Smooth muscle cell (in vitro differentiated cells): ENCODE data around the gene PROZ. TPM values are rescaled to one million over a fixed set of nuclear protein-coding genes. Genes with fewer than 3 reads are reported as not detected.

ENCODE experiments used
- DNase-seq: peaks from one replicate; lab custom pipeline; 2025; ENCODE audit not compliant: unreplicated experiment; lab: John Stamatoyannopoulos, UW
- H2AFZ ChIP-seq: fragments of 200-600 bp; sonication (generic); 2 replicates; pipeline ENCODE4 v1.6.0; 2016; ENCODE audit warnings: antibody characterized with exemption, low read depth, mild to moderate bottlenecking
- H3F3A ChIP-seq: fragments of 200-600 bp; sonication (generic); 2 replicates; pipeline ENCODE4 v1.6.0; 2017; ENCODE audit warnings: antibody characterized with exemption, low read depth
- H3K27ac ChIP-seq: fragments of 200-600 bp; sonication (generic); 2 replicates; pipeline ENCODE4 v1.5.1; 2016; ENCODE audit warnings: low read depth, mild to moderate bottlenecking
- H3K27me3 ChIP-seq: fragments of 200-600 bp; sonication (generic); 2 replicates; pipeline ENCODE4 v1.6.1; 2016; ENCODE audit warnings: low read depth, mild to moderate bottlenecking
- H3K36me3 ChIP-seq: fragments of 200-600 bp; sonication (generic); 2 replicates; pipeline ENCODE4 v1.5.1; 2016; ENCODE audit warnings: low read depth
- H3K4me1 ChIP-seq: fragments of 200-600 bp; sonication (generic); 2 replicates; pipeline ENCODE4 v1.5.1; 2016; ENCODE audit warnings: low read depth
- H3K4me2 ChIP-seq: fragments of 200-600 bp; sonication (generic); 2 replicates; pipeline ENCODE4 v1.6.0; 2016; ENCODE audit warnings: mild to moderate bottlenecking
- H3K4me3 ChIP-seq: fragments of 200-600 bp; sonication (generic); 2 replicates; pipeline ENCODE4 v1.5.1; 2016; ENCODE audit warnings: mild to moderate bottlenecking
- H3K79me2 ChIP-seq: fragments of 200-600 bp; sonication (generic); 2 replicates; pipeline ENCODE4 v1.6.0; 2016; ENCODE audit warnings: low read depth, mild to moderate bottlenecking
- H3K9ac ChIP-seq: fragments of 200-600 bp; sonication (generic); 2 replicates; pipeline ENCODE4 v1.6.0; 2016; ENCODE audit warnings: low read depth
- H3K9me3 ChIP-seq: fragments of 200-600 bp; sonication (generic); replicated peaks from 2 replicates; pipeline ENCODE4 v1.5.1; 2016; ENCODE audit warnings: low read depth
- H4K20me1 ChIP-seq: fragments of 200-600 bp; sonication (generic); 2 replicates; pipeline ENCODE4 v1.6.0; 2016; ENCODE audit warnings: low read depth
- WGBS: methylation state at CpG from one replicate; pipeline ENCODE4 v1.1.7; 2016; ENCODE audit warnings: low lambda C conversion rate; 5-methylcytosine and 5-hydroxymethylcytosine counted together
- polyA plus RNA-seq: library from polyadenylated mRNA; unstranded; fragments of >200 nt; fragmentation: Nextera tagmentation; extraction: Ambion mirVana; gene quantifications from 2 replicates; pipeline ENCODE4 v1.2.1, GENCODE V29; 2016
- total RNA-seq: library from RNA; depleted of rRNA; stranded (reverse); fragments of >200 nt; gene quantifications from 2 replicates; pipeline ENCODE4 v1.2.3, GENCODE V29; 2014
- TF ChIP-seq, protein P1 (sequence below): fragments of 200-600 bp; sonication (generic); IDR thresholded peaks from 2 replicates; pipeline ENCODE4 v1.5.1; 2017; ENCODE audit warnings: borderline replicate concordance, mild to moderate bottlenecking, antibody characterized with exemption; ENCODE audit not compliant: insufficient read depth, poor library complexity, severe bottlenecking

PROZ gene
- total and polyA plus RNA-seq, 2 experiments from 2014 or later, result not detected

DNA sequence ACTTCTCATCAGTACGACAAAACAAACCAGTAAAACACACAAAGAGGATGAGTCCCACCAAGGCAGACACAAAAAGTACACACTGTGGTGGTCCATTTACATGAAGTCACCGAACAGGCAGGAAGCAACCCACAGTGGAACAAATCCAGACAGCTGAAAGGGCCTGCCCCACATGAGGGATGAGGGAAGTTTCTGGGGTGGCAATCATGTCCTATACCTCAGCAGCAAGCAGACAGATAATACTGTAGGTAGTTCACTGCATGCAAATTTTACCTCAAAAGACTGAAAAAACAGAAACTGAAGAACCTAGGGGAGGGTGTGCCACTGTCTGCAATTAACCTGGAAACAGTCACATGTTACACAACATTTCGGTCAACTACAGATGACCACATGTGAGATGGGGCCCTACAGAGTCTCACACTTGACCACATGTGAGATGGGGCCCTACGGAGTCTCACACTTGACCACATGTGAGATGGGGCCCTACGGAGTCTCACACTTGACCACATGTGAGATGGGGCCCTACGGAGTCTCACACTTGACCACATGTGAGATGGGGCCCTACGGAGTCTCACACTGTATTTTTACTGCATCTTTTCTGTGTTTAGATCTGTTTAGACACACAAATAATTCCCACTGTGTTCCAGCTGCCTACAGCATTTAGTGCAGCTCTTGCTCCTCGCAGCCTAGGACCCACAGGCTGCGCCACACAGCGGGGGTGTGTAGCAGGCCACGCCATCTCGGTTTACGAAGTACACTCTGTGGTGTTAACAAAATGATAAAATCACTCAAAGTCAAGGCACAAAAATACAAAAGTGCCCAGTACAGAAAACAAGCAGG lies 27.8 kb downstream of the PROZ start:
- H3K79me2 ChIP-seq, result no peaks in the 10 kb centered on the region

DNA sequence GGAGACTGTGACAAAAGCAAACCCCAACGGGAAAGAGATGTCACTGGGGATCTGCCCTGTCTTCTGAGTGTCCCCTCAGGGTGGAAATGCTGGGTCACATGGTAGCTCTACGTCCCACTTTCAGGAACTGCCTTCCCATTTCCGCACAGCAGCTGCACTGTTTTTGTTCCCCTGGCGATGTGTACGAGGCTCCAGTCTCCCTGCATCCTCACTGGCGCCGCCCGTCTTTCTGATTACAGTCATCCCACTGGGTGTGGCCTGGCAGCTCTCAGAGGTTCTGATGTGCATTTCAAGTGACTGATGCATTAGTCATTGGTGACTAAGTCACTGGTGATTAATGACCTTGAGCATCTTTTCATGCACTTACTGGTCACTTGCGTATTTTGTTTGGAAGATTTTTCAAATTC lies 28.8 kb downstream of the PROZ start:
- peak overlapping the region; percentile 20 for H3K4me2 ChIP-seq
- no peaks in the 10 kb centered on the region for H3K79me2 ChIP-seq
- DNase-seq, result peak; percentile 25

More for the DNA sequence above, 27.8 kb downstream of the PROZ start:
- Histone ChIP-seq H3K4me2 (no peak overlapping the region), H3K9ac (no peak overlapping the region), H3K4me3 (no peak overlapping the region), H3K4me1 (no peaks in the 10 kb centered on the region), H3F3A (no peaks in the 10 kb centered on the region), H3K27ac (peak overlapping the region; percentile 88), H3K27me3 (no peaks in the 10 kb centered on the region), H3K36me3 (peaks cover 8% of the 10 kb centered on the region), H3K9me3 (no peaks in the 10 kb centered on the region), H2AFZ (no peak overlapping the region), H4K20me1 (no peaks in the 10 kb centered on the region)
- TF ChIP-seq, protein P1, sequence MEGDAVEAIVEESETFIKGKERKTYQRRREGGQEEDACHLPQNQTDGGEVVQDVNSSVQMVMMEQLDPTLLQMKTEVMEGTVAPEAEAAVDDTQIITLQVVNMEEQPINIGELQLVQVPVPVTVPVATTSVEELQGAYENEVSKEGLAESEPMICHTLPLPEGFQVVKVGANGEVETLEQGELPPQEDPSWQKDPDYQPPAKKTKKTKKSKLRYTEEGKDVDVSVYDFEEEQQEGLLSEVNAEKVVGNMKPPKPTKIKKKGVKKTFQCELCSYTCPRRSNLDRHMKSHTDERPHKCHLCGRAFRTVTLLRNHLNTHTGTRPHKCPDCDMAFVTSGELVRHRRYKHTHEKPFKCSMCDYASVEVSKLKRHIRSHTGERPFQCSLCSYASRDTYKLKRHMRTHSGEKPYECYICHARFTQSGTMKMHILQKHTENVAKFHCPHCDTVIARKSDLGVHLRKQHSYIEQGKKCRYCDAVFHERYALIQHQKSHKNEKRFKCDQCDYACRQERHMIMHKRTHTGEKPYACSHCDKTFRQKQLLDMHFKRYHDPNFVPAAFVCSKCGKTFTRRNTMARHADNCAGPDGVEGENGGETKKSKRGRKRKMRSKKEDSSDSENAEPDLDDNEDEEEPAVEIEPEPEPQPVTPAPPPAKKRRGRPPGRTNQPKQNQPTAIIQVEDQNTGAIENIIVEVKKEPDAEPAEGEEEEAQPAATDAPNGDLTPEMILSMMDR, result no peak
- WGBS, result 90% methylated on average over 13 of the region's 13 CpGs
- DNase-seq, result no peak

DNA sequence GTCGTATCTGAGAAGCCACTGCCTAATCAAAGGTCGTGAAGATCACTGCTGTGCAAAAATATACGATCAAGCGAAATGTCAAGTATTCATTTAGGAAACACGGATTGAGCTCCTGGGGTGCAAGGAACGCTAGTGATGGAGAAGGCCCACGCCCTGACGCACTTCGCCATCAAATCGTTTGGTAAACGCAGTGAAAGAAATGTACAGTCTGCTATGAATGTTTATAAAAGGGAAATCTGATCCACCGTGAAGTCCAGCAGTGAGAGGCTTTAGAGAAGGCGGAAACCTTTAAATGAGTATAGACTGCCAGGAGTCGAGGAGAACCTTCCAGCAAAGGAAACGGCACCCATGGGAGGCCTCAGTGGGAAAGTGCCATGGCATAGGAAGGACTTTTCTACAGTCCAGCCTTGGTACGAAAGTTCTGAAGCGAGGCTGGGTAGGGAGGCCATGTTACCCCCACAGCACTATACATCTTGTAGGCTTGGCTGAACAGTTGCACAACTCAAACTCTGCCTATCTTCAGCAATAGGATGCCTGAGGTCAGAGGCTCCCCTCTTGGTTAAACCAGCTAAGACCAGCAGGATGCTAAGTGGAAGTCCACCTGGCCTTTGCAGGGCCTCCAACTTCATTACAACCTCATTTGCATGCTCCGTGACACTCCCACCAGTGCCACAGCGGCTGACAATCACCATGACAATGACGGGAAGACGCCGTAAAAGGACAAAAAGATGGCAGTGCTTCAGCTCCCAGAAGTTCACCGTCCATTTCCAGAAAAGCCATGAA lies 29.6 kb downstream of the PROZ start:
- no peak for DNase-seq
- 95% methylated on average over 23 of the region's 23 CpGs for WGBS
- TF ChIP-seq, protein P1, result no peak
- Histone ChIP-seq H3K79me2 (no peaks in the 10 kb centered on the region), H3K9ac (no peak overlapping the region), H2AFZ (no peak overlapping the region), H3K27me3 (no peaks in the 10 kb centered on the region), H3K9me3 (no peaks in the 10 kb centered on the region), H3K36me3 (peaks cover 8% of the 10 kb centered on the region), H3K27ac (peak overlapping the region; percentile 88), H3F3A (no peaks in the 10 kb centered on the region), H4K20me1 (no peaks in the 10 kb centered on the region), H3K4me3 (no peak overlapping the region), H3K4me2 (no peak overlapping the region), H3K4me1 (no peaks in the 10 kb centered on the region)

More for the DNA sequence above, 28.8 kb downstream of the PROZ start:
- Histone ChIP-seq H2AFZ (no peak overlapping the region), H3K36me3 (peaks cover 8% of the 10 kb centered on the region), H3K4me3 (no peak overlapping the region), H4K20me1 (no peaks in the 10 kb centered on the region), H3K27me3 (no peaks in the 10 kb centered on the region), H3F3A (no peaks in the 10 kb centered on the region), H3K4me1 (no peaks in the 10 kb centered on the region), H3K9me3 (no peaks in the 10 kb centered on the region), H3K9ac (peak overlapping the region; percentile 51), H3K27ac (peak overlapping the region; percentile 88)
- 11% methylated on average over 9 of the region's 9 CpGs for WGBS
- TF ChIP-seq, protein P1, result no peak
